HG03196 (cell line): Measurements from ENCODE around the gene HS3ST3A1.
"Not testable (repeated sequence)": the region's sequence is repeated elsewhere in the genome, so short reads cannot be mapped to it uniquely, and the experiment has no call there.

Source experiments
- ATAC-seq: cut with Tn5 transposase; IDR thresholded peaks from one replicate; pipeline ENCODE4 v1.9.1; 2021; ENCODE audit not compliant: unreplicated experiment

Gene HS3ST3A1

DNA sequence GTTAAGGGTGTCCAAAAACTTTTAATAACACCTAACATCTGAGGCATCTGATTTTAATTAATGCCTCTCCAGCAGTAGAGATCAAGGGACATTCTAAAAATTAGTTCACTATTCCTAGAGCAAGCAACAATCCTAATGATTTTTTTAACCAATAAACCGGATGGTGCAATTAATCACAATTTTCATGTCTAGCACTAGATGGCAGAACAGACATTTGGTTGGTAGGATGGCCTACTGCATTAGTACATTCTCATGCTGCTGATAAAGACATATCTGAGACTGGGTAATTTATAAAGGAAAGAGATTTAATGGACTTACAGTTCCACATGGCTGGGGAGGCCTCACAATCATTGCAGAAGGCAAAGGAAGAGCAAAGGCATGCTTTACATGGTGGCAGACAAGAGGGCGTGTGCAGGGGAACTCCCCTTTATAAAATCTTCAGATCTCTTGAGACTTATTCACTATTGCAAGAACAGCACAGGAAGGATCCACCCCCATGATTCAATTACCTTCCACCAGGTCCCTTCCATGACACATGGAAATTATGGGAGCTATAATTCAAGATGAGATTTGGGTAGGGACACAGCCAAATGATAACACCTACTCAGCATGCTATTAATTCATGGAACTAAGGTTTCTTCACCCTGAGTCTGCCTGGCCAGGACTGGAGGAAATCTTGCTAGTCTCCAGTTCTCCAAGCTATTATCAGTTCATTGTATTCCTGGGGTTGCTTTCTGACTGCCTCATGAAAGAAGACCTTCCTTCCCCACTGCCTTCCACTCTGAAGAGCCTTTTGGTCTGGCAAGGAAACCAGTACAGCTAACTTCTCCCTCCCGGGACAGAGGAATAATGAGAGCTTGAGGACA is 24.8 kb downstream of the HS3ST3A1 start:
- ATAC-seq, result no peak

DNA sequence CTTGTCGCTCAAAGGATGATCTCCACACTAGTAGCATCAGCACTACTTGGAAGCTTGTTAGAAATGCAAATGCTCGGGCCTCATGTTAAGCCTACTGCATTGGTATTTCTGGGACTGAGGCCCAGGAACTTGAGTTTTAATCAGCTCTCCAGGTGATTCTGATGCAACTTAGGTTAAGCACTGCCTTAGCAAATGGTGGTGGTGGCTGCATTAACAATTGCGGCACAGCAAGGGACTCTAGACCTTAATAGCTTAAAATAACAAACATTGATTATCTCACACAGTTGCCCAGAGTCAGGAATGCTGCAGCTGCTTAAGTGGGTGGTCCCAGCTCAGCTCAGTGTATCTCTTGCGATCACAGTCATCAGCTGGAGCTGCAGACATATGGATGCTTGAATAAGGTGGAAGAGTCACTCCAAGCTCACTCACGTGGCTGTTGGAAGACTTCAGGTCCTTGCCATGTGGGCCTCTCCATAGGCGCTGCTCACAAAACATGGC is 25.8 kb downstream of the HS3ST3A1 start:
- no peak for ATAC-seq

DNA sequence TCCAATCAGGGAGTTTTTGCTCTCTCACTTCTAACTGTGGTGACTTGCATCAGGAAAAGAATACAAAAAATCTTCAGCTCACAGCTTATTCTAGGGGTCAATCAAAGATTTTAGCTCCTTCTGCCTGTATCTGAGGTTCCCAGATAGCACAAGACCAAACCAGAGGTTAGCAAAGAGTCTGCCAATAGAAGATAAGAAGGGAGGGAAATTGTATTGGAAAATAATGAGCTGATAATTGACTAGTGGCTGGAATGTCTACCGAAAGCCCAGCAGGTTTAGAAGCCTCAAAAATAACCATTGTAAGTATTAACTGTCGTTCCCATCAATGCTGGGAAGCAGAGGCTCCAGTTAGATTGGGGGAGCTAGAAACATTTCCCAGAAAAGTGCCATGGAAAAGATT is 26.3 kb downstream of the HS3ST3A1 start:
- no peak for ATAC-seq

DNA sequence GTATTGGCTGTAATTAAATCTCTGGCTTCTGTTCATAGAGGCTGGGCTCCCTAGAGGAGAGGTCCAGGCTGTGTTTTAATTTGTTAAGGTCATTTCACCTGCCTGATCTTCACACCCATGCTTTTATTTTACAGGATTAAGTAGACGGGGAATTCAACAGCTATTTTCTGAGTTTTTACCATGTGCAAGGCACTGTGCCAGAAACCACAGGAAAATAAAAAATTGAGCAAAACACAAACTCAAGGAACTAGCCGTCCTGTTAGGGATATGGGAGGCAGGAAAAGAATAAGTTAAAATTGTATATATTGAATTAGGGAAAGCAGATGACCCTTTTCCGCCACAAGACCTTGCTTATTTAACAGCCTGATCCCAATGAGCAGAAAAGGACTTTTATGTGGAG is 29.1 kb downstream of the HS3ST3A1 start:
- no peak for ATAC-seq

GRCh38 chr17:13569398-13570123 is 32.2 kb downstream of the HS3ST3A1 start:
- ATAC-seq, result no peak

- ATAC-seq, result no peak
These were observed 32.9 kb downstream of the HS3ST3A1 start for GRCh38 chr17:13568582-13569397.

DNA sequence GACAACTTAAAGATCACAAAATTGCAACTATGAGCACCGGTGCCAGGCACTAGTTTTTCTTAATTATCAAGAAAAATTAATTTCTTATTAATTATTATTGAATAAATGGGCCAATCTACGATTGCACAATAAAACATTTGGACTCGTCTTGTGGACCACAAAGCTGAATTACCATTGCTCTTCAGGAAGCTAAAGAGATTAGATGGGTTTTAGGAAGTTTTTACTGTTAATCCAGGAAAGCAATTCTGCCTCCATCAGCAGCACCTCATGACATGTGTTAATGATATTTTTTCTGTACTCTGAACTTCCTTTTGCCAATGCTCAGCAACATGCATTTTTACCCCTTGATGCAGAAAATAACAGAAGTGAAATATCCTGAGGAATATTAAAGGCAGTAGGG is 37.9 kb downstream of the HS3ST3A1 start:
- no peak for ATAC-seq

DNA sequence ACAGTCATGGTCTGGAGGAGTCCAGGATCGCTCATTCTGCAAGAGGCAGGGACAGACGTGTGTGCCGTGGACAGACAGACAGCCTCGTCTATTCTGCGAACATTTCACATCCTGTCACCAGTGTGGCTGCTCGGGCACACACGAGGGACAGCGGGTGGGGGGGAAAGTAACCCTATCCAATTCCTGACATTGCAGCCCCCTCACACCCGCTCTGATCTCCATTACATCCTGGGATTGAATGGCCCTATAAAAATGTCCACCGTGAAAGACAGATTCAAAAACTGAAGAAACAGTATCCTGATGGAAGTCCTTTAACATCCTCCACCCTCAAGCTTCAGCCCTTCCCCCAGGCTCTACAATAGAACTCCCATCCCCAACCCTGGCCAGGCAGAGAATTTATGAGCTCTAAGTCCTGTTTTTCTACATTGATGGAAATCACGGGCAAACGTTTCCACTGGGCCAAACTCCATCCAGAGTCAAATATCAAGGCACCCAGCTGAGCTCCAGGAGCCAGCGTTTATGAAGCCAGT is 39.4 kb downstream of the HS3ST3A1 start:
- ATAC-seq, result no peak

- no peak for ATAC-seq
These were observed 40.0 kb downstream of the HS3ST3A1 start for GRCh38 chr17:13561606-13562270.

GRCh38 chr17:13560935-13561334 is 40.8 kb downstream of the HS3ST3A1 start:
- ATAC-seq, result no peak

DNA sequence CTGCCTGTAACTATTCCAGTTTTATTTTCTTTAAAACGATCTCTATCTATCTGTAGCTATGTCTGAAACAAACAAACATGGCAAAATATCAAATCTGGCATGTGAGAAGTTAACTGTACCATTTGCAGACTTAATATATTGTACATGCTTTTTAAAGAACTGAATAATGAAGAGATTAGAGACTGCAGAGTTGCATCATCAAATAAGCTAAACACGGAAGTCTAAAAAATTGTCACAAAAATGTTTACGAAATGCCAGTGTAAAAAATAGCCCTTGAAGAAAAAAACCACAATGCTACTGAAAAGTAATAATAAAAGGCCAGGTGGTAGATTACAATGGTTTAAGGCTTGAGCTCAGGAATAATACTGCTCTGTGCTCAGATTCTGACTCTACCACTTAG is 43.1 kb downstream of the HS3ST3A1 start:
- ATAC-seq, result no peak

GRCh38 chr17:13557077-13557476 is 44.7 kb downstream of the HS3ST3A1 start:
- ATAC-seq, result no peak

DNA sequence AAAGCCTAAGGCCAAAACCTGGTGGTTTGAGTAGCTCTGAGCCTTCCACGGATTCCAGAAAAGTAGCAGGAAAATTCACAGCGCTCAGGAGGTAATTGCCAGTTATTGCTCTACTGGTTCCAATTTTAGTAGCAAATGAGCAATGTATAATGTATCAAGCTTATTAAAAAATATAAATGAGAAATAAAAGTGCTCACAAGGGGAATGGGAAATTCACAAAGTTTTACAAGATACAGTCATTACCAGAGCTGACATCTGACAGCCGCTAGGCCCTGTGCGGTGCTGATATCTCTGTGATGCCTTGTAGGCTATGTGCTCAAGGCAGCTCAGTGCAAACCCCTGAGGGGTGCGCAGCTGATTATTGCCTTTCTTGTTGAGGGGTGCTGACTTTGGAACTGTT is 47.5 kb downstream of the HS3ST3A1 start:
- ATAC-seq, result no peak

DNA sequence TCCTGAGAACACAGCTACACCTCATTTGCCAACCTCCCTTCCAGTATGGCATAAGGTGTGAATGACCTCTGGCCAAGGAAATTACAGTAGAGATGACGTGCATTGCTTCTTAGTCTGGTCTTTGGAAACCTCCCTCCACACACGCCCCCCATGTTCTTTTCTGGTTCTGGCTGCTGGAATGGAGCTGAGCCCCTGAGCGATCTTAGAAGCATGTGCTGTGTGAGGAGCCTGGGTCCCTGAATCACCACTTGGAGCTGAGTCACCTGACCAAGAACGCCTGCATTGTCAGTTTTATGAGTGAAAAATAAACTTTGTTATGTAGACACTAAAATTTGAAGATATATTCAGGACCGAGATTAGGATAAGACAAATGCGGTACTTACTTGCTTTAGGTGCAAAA is 51.4 kb downstream of the HS3ST3A1 start:
- no peak for ATAC-seq

DNA sequence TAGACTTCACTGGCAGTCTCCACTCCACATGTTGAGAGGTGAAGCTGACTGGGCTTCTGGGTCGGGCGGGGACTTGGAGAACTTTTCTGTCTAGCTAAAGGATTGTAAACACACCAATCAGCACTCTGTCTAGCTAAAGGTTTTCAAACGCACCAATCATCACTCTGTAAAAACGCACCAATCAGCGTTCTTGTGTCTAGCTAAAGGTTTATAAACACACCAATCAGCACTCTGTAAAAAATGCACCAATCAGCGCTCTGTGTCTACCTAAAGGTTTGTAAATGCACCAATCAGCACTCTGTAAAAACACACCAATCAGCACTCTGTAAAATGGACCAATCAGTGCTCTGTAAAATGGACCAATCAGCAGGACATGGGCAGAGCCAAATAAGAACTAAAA is 53.2 kb downstream of the HS3ST3A1 start:
- ATAC-seq, result not testable (repeated sequence)

DNA sequence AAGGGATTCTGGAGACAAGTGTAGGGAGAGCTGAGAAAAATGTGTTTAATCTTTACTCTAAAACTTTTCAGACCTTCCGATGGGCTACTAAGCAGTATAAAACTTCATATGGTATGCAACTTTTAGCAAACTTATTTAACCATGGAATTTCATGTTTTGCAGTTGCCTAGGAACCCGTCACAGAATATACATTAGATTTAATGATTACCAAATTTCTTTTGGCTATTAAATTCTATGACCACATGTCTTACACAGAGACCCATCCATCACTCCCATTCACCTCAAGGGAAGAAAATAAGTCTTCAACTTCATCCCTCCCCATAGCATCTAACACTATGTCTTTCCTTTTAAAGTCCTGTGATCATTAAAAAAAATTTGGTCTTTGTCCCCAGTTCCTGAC is 54.9 kb downstream of the HS3ST3A1 start:
- ATAC-seq, result no peak

- no peak for ATAC-seq
These were observed 55.8 kb downstream of the HS3ST3A1 start for GRCh38 chr17:13545941-13546340.

- ATAC-seq, result no peak
These were observed 57.0 kb downstream of the HS3ST3A1 start for GRCh38 chr17:13544765-13545164.

DNA sequence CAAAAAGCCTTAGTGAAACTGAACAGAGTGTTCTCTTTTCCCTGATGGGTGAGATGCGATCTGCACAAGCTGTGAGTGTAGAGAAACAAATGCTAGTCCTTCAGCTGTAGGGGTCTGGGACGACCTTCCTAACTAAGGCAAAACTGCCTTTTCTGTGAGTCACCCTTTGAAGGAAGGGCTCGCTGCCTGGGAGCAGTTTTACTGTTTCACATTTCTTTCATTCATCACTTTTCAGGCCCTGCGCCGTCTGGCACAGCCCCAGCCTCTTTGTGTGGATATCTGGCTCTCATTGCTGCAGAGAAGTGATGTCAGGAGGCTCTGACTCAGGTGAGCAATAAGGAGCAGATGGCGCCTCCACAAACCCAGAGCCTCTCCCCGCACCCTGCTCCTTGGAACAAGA is 57.4 kb downstream of the HS3ST3A1 start:
- ATAC-seq, result no peak

DNA sequence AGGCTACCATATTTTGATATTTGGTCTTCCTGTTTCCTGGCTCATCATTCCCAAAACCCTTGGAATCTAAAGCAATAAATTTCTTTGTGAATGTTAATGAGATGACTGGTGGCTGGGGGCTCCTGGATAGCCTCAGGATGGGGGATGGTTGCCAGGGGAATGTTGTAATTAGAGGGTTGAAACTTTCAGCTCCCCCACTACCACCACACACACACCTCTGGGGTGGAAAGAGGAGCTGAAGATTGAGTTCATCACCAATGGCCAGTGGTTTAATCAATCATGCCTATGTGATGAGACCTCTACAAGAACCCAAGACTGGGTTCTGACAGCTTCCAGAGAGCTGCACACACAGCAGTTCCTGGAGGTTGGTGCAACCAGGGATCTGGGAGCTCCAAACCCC is 59.1 kb downstream of the HS3ST3A1 start:
- ATAC-seq, result no peak
